NB4 (cell line): Measurements from ENCODE around the gene TBL1Y.
"Not testable (repeated sequence)": the region's sequence is repeated elsewhere in the genome, so short reads cannot be mapped to it uniquely, and the experiment has no call there.

Experiments used
- DNase-seq: peaks from one replicate; pipeline ENCODE4 v3.0.0; 2010; ENCODE audit warnings: low read depth
- H3K4me3 ChIP-seq: one replicate; pipeline ENCODE4 v1.5.1; 2011; ENCODE audit warnings: mild to moderate bottlenecking, low read depth, low read length, moderate library complexity
- CTCF ChIP-seq: IDR thresholded peaks from one replicate; pipeline ENCODE4 v1.5.1; 2012; ENCODE audit warnings: low read depth, low read length
- MAX ChIP-seq: IDR thresholded peaks from 2 replicates; pipeline ENCODE4 v1.6.1; 2011; ENCODE audit warnings: low read depth, low read length
- MYC ChIP-seq: IDR thresholded peaks from 2 replicates; pipeline ENCODE4 v1.6.1; 2011; ENCODE audit warnings: low read depth, low read length
- POLR2A ChIP-seq: IDR thresholded peaks from 2 replicates; pipeline ENCODE4 v1.6.1; 2011; ENCODE audit warnings: mild to moderate bottlenecking; ENCODE audit not compliant: insufficient read length; ENCODE audit errors: extremely low read depth

The TBL1Y gene

GRCh38 chrY:7041983-7042382 lies 131.5 kb downstream of the TBL1Y start:
- TF ChIP-seq POLR2A (no peak), CTCF (no peak), MYC (no peak), MAX (no peak)
- DNase-seq = no peak
- no peak overlapping the region for H3K4me3 ChIP-seq

GRCh38 chrY:7052461-7052860 lies 142.0 kb downstream of the TBL1Y start:
- not testable (repeated sequence) for DNase-seq, H3K4me3 ChIP-seq

- no peak for DNase-seq
- H3K4me3 ChIP-seq = no peak overlapping the region
- no peak for TF ChIP-seq MYC
- TF ChIP-seq POLR2A = no peak
- no peak for TF ChIP-seq MAX
- TF ChIP-seq CTCF = no peak
Observed at GRCh38 chrY:7056886-7057285, 146.4 kb downstream of the TBL1Y start.

- TF ChIP-seq POLR2A = no peak
- TF ChIP-seq CTCF = no peak
- TF ChIP-seq MAX = no peak
- TF ChIP-seq MYC = no peak
- DNase-seq = no peak
- H3K4me3 ChIP-seq = no peak overlapping the region
Observed at GRCh38 chrY:7078725-7079124, 168.2 kb downstream of the TBL1Y start.

- not testable (repeated sequence) for DNase-seq, H3K4me3 ChIP-seq
Observed at GRCh38 chrY:7080548-7080947, 170.1 kb downstream of the TBL1Y start.

- no peak overlapping the region for H3K4me3 ChIP-seq
- no peak for TF ChIP-seq MYC
- no peak for TF ChIP-seq POLR2A
- no peak for TF ChIP-seq MAX
- TF ChIP-seq CTCF = no peak
- no peak for DNase-seq
Observed at GRCh38 chrY:7085606-7086005, 175.1 kb downstream of the TBL1Y start.

- TF ChIP-seq MYC (no peak), POLR2A (no peak), MAX (no peak), CTCF (no peak)
- no peak overlapping the region for H3K4me3 ChIP-seq
- DNase-seq = no peak
Observed at GRCh38 chrY:7092836-7093235, 182.3 kb downstream of the TBL1Y start.
